Measurements from ENCODE around the gene NUDT22.

Gene NUDT22

GRCh38 chr11:64229744-64230170 is 3.7 kb downstream of the NUDT22 start:
- 66 to 70% methylated on average over 13 of the region's 13 CpGs for WGBS, 2 experiments (ENCODE audit: insufficient coverage in 2 of 2)
- peaks cover 11% of the 10 kb centered on the region for H3K4me1 ChIP-seq (ENCODE audit: control insufficient read depth, insufficient read depth, low read length, poor library complexity, severe bottlenecking)
- H3K9me3 ChIP-seq (ENCODE audit: control insufficient read depth, low read length): no peaks in the 10 kb centered on the region
- H3K4me3 ChIP-seq (ENCODE audit: extremely low read depth, insufficient read depth, low read length, poor library complexity, severe bottlenecking): peak overlapping the region; percentile 54
- peaks cover 2% of the 10 kb centered on the region for H3K36me3 ChIP-seq (ENCODE audit: control insufficient read depth, insufficient read depth, low read length)
- peak overlapping the region; percentile 17 for H3K27ac ChIP-seq (ENCODE audit: low read depth, low read length, severe bottlenecking)

- Histone ChIP-seq H3K36me3 (ENCODE audit: control insufficient read depth, insufficient read depth, low read length) (peaks cover 2% of the 10 kb centered on the region), H3K4me1 (ENCODE audit: control insufficient read depth, insufficient read depth, low read length, poor library complexity, severe bottlenecking) (peaks cover 7% of the 10 kb centered on the region), H3K27ac (ENCODE audit: low read depth, low read length, severe bottlenecking) (peak within 1 kb of the TSS; percentile 17), H3K9me3 (ENCODE audit: control insufficient read depth, low read length) (no peaks in the 10 kb centered on the region), H3K4me3 (ENCODE audit: extremely low read depth, insufficient read depth, low read length, poor library complexity, severe bottlenecking) (peak within 1 kb of the TSS; percentile 54)
- 1% methylated on average over 60 to 61 of the region's 62 CpGs for WGBS, 2 experiments (ENCODE audit: insufficient coverage in 2 of 2)
Observed at GRCh38 chr11:64230171-64230984, 4.3 kb downstream of the NUDT22 start, which contains the start of gene DNAJC4. TSS of gene DNAJC4 (plus strand) at chr11:64230548. CDS start at chr11:64230855, 307 bp downstream.

GRCh38 chr11:64230985-64231365 is 4.9 kb downstream of the NUDT22 start:
- no peak overlapping the region for H3K27ac ChIP-seq (ENCODE audit: low read depth, low read length, severe bottlenecking)
- H3K9me3 ChIP-seq (ENCODE audit: control insufficient read depth, low read length): no peaks in the 10 kb centered on the region
- peaks cover 2% of the 10 kb centered on the region for H3K36me3 ChIP-seq (ENCODE audit: control insufficient read depth, insufficient read depth, low read length)
- 17% methylated on average over 7 of the region's 8 CpGs; no CpG with 5 or more reads in 1 of the 2 experiments for WGBS, 2 experiments (ENCODE audit: insufficient coverage in 2 of 2)
- H3K4me3 ChIP-seq (ENCODE audit: extremely low read depth, insufficient read depth, low read length, poor library complexity, severe bottlenecking): peak overlapping the region; percentile 54
- peaks cover 5% of the 10 kb centered on the region for H3K4me1 ChIP-seq (ENCODE audit: control insufficient read depth, insufficient read depth, low read length, poor library complexity, severe bottlenecking)

GRCh38 chr11:64231546-64231945 is 5.5 kb downstream of the NUDT22 start:
- Histone ChIP-seq H3K4me1 (ENCODE audit: control insufficient read depth, insufficient read depth, low read length, poor library complexity, severe bottlenecking) (peaks cover 5% of the 10 kb centered on the region), H3K4me3 (ENCODE audit: extremely low read depth, insufficient read depth, low read length, poor library complexity, severe bottlenecking) (no peak overlapping the region), H3K36me3 (ENCODE audit: control insufficient read depth, insufficient read depth, low read length) (peaks cover 2% of the 10 kb centered on the region), H3K27ac (ENCODE audit: low read depth, low read length, severe bottlenecking) (no peak overlapping the region), H3K9me3 (ENCODE audit: control insufficient read depth, low read length) (no peaks in the 10 kb centered on the region)
- 88 to 94% methylated on average over 6 to 7 of the region's 7 CpGs for WGBS, 2 experiments (ENCODE audit: insufficient coverage in 2 of 2)

GRCh38 chr11:64232182-64232966 is 6.3 kb downstream of the NUDT22 start:
- H3K27ac ChIP-seq (ENCODE audit: low read depth, low read length, severe bottlenecking): no peak overlapping the region
- H3K4me1 ChIP-seq (ENCODE audit: control insufficient read depth, insufficient read depth, low read length, poor library complexity, severe bottlenecking): no peaks in the 10 kb centered on the region
- 96% methylated on average over 13 to 15 of the region's 15 CpGs for WGBS, 2 experiments (ENCODE audit: insufficient coverage in 2 of 2)
- no peaks in the 10 kb centered on the region for H3K9me3 ChIP-seq (ENCODE audit: control insufficient read depth, low read length)
- H3K4me3 ChIP-seq (ENCODE audit: extremely low read depth, insufficient read depth, low read length, poor library complexity, severe bottlenecking): no peak overlapping the region
- peaks cover 5% of the 10 kb centered on the region for H3K36me3 ChIP-seq (ENCODE audit: control insufficient read depth, insufficient read depth, low read length)

DNA sequence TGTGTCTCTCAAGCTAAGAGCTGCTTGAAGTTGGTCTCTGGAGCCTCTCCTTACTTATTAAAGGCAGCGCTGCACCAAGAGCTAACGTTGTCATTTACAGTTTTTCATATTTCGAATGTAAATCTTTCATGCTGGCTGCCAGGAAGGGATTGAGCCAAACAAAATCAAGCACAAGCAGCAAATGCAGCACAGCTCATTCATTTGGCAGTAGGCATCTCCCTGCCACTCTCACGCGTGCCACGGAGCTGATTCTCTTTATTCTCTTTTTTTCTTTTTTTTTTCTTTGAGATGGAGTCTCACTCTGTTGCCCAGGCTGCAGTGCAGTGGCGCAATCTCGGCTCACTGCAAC is 6.9 kb downstream of the NUDT22 start:
- Histone ChIP-seq H3K4me3 (ENCODE audit: extremely low read depth, insufficient read depth, low read length, poor library complexity, severe bottlenecking) (no peak overlapping the region), H3K4me1 (ENCODE audit: control insufficient read depth, insufficient read depth, low read length, poor library complexity, severe bottlenecking) (no peaks in the 10 kb centered on the region), H3K9me3 (ENCODE audit: control insufficient read depth, low read length) (no peaks in the 10 kb centered on the region), H3K27ac (ENCODE audit: low read depth, low read length, severe bottlenecking) (no peak overlapping the region), H3K36me3 (ENCODE audit: control insufficient read depth, insufficient read depth, low read length) (peaks cover 11% of the 10 kb centered on the region)
- 95 to 97% methylated on average over 8 of the region's 8 CpGs for WGBS, 2 experiments (ENCODE audit: insufficient coverage in 2 of 2)

- H3K4me3 ChIP-seq (ENCODE audit: extremely low read depth, insufficient read depth, low read length, poor library complexity, severe bottlenecking): peak within 1 kb of the TSS; percentile 52
- peaks cover 18% of the 10 kb centered on the region for H3K36me3 ChIP-seq (ENCODE audit: control insufficient read depth, insufficient read depth, low read length)
- WGBS, 2 experiments (ENCODE audit: insufficient coverage in 2 of 2): 2 to 4% methylated on average over 26 to 41 of the region's 62 CpGs
- H3K4me1 ChIP-seq (ENCODE audit: control insufficient read depth, insufficient read depth, low read length, poor library complexity, severe bottlenecking): no peaks in the 10 kb centered on the region
- no peaks in the 10 kb centered on the region for H3K9me3 ChIP-seq (ENCODE audit: control insufficient read depth, low read length)
- H3K27ac ChIP-seq (ENCODE audit: low read depth, low read length, severe bottlenecking): no peak within 1 kb of the TSS
Observed at GRCh38 chr11:64233913-64234586, 8.0 kb downstream of the NUDT22 start, which contains the start of gene VEGFB. TSS of gene VEGFB (plus strand) at chr11:64234584. CDS start at chr11:64234834, 250 bp downstream.

DNA sequence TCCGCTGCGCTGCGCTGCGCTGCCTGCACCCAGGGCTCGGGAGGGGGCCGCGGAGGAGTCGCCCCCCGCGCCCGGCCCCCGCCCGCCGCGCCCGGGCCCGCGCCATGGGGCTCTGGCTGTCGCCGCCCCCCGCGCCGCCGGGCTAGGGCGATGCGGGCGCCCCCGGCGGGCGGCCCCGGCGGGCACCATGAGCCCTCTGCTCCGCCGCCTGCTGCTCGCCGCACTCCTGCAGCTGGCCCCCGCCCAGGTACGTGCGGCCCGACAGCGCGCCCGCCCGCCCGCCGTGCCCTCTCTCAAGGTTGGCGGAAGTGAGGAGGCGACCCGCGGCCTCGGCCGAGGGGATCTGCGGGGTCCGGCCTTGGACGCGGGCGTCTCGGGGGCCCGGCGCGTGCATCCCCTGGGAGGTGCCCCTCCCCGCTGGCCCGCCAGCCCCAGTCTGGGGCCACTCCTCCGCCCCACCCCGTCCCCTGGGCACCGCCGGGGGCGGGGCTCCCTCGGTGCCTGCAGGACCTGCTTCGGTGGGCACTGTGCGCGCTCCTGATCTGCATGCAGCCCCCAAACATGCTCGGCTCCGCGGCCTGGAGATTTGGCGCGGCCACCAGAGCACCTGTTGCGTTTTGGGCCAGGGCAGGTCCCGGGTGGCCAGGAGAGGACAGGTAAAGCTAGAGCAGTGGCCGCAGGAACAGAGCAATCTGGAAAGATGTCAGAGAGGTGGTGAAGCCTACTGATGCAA is 8.7 kb downstream of the NUDT22 start:
- Histone ChIP-seq H3K36me3 (ENCODE audit: control insufficient read depth, insufficient read depth, low read length) (peaks cover 16% of the 10 kb centered on the region), H3K4me3 (ENCODE audit: extremely low read depth, insufficient read depth, low read length, poor library complexity, severe bottlenecking) (peak overlapping the region; percentile 52), H3K27ac (ENCODE audit: low read depth, low read length, severe bottlenecking) (no peak overlapping the region), H3K4me1 (ENCODE audit: control insufficient read depth, insufficient read depth, low read length, poor library complexity, severe bottlenecking) (peaks cover under 1% of the 10 kb centered on the region), H3K9me3 (ENCODE audit: control insufficient read depth, low read length) (no peaks in the 10 kb centered on the region)
- 2 to 4% methylated on average over 36 to 69 of the region's 80 CpGs for WGBS, 2 experiments (ENCODE audit: insufficient coverage in 2 of 2)

- Histone ChIP-seq H3K4me3 (ENCODE audit: extremely low read depth, insufficient read depth, low read length, poor library complexity, severe bottlenecking) (peak overlapping the region; percentile 52), H3K27ac (ENCODE audit: low read depth, low read length, severe bottlenecking) (no peak overlapping the region), H3K9me3 (ENCODE audit: control insufficient read depth, low read length) (no peaks in the 10 kb centered on the region), H3K4me1 (ENCODE audit: control insufficient read depth, insufficient read depth, low read length, poor library complexity, severe bottlenecking) (peaks cover 9% of the 10 kb centered on the region), H3K36me3 (ENCODE audit: control insufficient read depth, insufficient read depth, low read length) (peaks cover 16% of the 10 kb centered on the region)
- WGBS, 2 experiments (ENCODE audit: insufficient coverage in 2 of 2): 97 to 99% methylated on average over 10 of the region's 12 CpGs
Observed at GRCh38 chr11:64235437-64236161, 9.5 kb downstream of the NUDT22 start.

Measured in mesodermal cell (in vitro differentiated cells).